Loucy (cell line): Measurements from ENCODE around the gene MRPS26.

Experiments
- CTCF ChIP-seq: fragments of 200-600 bp; sonication (generic); conservative IDR thresholded peaks from 2 replicates; pipeline ENCODE4 v1.5.1; 2014; ENCODE audit warnings: mild to moderate bottlenecking, antibody characterized with exemption, low read length
- EZH2phosphoT487 ChIP-seq: fragments of 200-600 bp; IDR thresholded peaks from 2 replicates; pipeline ENCODE4 v1.6.1; 2018; ENCODE audit warnings: antibody characterized with exemption, mild to moderate bottlenecking, moderate library complexity, borderline replicate concordance

- TF ChIP-seq CTCF (no peak), EZH2phosphoT487 (no peak)
Observed at GRCh38 chr20:3043322-3043721, 2.5 kb upstream of the MRPS26 start, which contains the start of gene GNRH2.
